Liver (tissue), 9 donors: Measurements from ENCODE around the gene CALB2. TPM values are rescaled to one million over a fixed set of nuclear protein-coding genes. Genes with fewer than 3 reads are reported as not detected.

Experiments used
- DNase-seq: peaks from one replicate; pipeline ENCODE4 v3.0.0-alpha.2; 2017; ENCODE audit warnings: low spot score
- H3K27ac ChIP-seq, 2 donors: one replicate each; pipeline ENCODE4 v1.7.0; 2013; ENCODE audit warnings: inconsistent platforms in 2 of 2, low read length in 2 of 2, control low read depth in 1 of 2, low read depth in 1 of 2, mild to moderate bottlenecking in 1 of 2
- H3K27me3 ChIP-seq, 4 donors: one replicate each; pipeline versions ENCODE4 v1.6.1 to v1.7.0; 2013; ENCODE audit warnings: low read length in 3 of 4, inconsistent platforms in 1 of 4, mild to moderate bottlenecking in 1 of 4, moderate library complexity in 1 of 4; ENCODE audit not compliant: control insufficient read depth in 4 of 4, insufficient read depth in 4 of 4
- H3K36me3 ChIP-seq, 4 donors: one replicate each; pipeline versions ENCODE4 v1.6.1 to v1.7.0; 2013; ENCODE audit warnings: low read length in 3 of 4, mild to moderate bottlenecking in 3 of 4, low read depth in 1 of 4, moderate library complexity in 1 of 4; ENCODE audit not compliant: control insufficient read depth in 4 of 4, insufficient read depth in 3 of 4
- H3K4me1 ChIP-seq, 4 donors: one replicate each; pipeline versions ENCODE4 v1.6.1 to v1.7.0; 2013; ENCODE audit warnings: low read length in 3 of 4, mild to moderate bottlenecking in 3 of 4, moderate library complexity in 1 of 4; ENCODE audit not compliant: control insufficient read depth in 4 of 4, insufficient read depth in 4 of 4
- H3K4me3 ChIP-seq, 3 donors: one replicate each; pipeline versions ENCODE4 v1.6.1 to v1.7.0; 2013; ENCODE audit warnings: low read length in 3 of 3, control low read depth in 1 of 3, low read depth in 1 of 3, mild to moderate bottlenecking in 1 of 3
- H3K9ac ChIP-seq, 2 donors: one replicate each; pipeline ENCODE4 v1.7.0; 2013; ENCODE audit warnings: low read length in 2 of 2, mild to moderate bottlenecking in 2 of 2, moderate library complexity in 2 of 2, control low read depth in 1 of 2, low read depth in 1 of 2
- H3K9me3 ChIP-seq, 4 donors: one replicate each; pipeline versions ENCODE4 v1.6.1 to v1.7.0; 2013; ENCODE audit warnings: low read length in 3 of 4; ENCODE audit not compliant: control insufficient read depth in 4 of 4
- ATF3 ChIP-seq: IDR thresholded peaks from 2 replicates; pipeline ENCODE4 v1.6.1; 2016; ENCODE audit warnings: antibody characterized with exemption
- CTCF ChIP-seq: fragments of 150-350 bp; IDR thresholded peaks from 2 replicates; pipeline ENCODE4 v1.5.1; 2017; ENCODE audit warnings: improper control_type of control experiment, low read depth, low read length; ENCODE audit not compliant: missing input control
- EGR1 ChIP-seq, 2 donors: IDR thresholded peaks; 2 replicates each; pipeline ENCODE4 v1.6.1; 2016 to 2018; ENCODE audit warnings: antibody characterized with exemption in 2 of 2, low read depth in 2 of 2
- FOXA1 ChIP-seq: IDR thresholded peaks from 2 replicates; pipeline ENCODE4 v1.6.1; 2016; ENCODE audit warnings: antibody characterized with exemption
- FOXA2 ChIP-seq: IDR thresholded peaks from 2 replicates; pipeline ENCODE4 v1.6.1; 2016; ENCODE audit warnings: antibody characterized with exemption
- GABPA ChIP-seq, 2 donors: IDR thresholded peaks in 1 of 2; conservative IDR thresholded peaks in 1 of 2; 2 replicates each; pipeline ENCODE4 v1.6.1; 2016; ENCODE audit warnings: antibody characterized with exemption in 2 of 2, mild to moderate bottlenecking in 1 of 2, moderate library complexity in 1 of 2
- HNF4A ChIP-seq, 2 donors: conservative IDR thresholded peaks; 2 replicates each; pipeline ENCODE4 v1.6.1; 2016; ENCODE audit warnings: antibody characterized with exemption in 2 of 2, mild to moderate bottlenecking in 2 of 2
- HNF4G ChIP-seq: IDR thresholded peaks from 2 replicates; pipeline ENCODE4 v1.6.1; 2016; ENCODE audit warnings: antibody characterized with exemption
- JUND ChIP-seq, 2 donors: IDR thresholded peaks; 2 replicates each; pipeline ENCODE4 v1.6.1; 2016; ENCODE audit warnings: antibody characterized with exemption in 2 of 2
- NR2F2 ChIP-seq: IDR thresholded peaks from 2 replicates; pipeline ENCODE4 v1.6.1; 2016; ENCODE audit warnings: antibody characterized with exemption
- RXRA ChIP-seq, 2 donors: IDR thresholded peaks; 2 replicates each; pipeline ENCODE4 v1.6.1; 2017 to 2018; ENCODE audit warnings: antibody characterized with exemption in 2 of 2, mild to moderate bottlenecking in 1 of 2
- SP1 ChIP-seq: IDR thresholded peaks from 2 replicates; pipeline ENCODE4 v1.6.1; 2018; ENCODE audit warnings: antibody characterized with exemption, mild to moderate bottlenecking
- TAF1 ChIP-seq: conservative IDR thresholded peaks from 2 replicates; pipeline ENCODE4 v1.6.1; 2016; ENCODE audit warnings: antibody characterized with exemption, mild to moderate bottlenecking
- YY1 ChIP-seq: IDR thresholded peaks from 2 replicates; pipeline ENCODE4 v1.6.1; 2016; ENCODE audit warnings: antibody characterized with exemption, mild to moderate bottlenecking
- WGBS: extraction: QIAGEN DNeasy Blood & Tissue Kit; methylation state at CpG from one replicate; pipeline ENCODE4 v1.1.7; 2013; 5-methylcytosine and 5-hydroxymethylcytosine counted together
- polyA plus RNA-seq, 2 donors: library from polyadenylated mRNA; stranded (reverse) in 1 of 2; unstranded in 1 of 2; fragments of 200-250 nt in 1 of 2; fragments of >200 nt in 1 of 2; fragmentation: Nextera tagmentation in 1 of 2; extraction: Ambion mirVana in 1 of 2; gene quantifications; one replicate each; pipeline versions ENCODE4 v1.2.1 to v1.2.3, GENCODE V29; 2013 to 2015
- total RNA-seq, 2 donors: library from RNA; depleted of rRNA; stranded (reverse); fragments of >200 nt; gene quantifications; one replicate each; pipeline ENCODE4 v1.2.3, GENCODE V29; 2014
- TF ChIP-seq, protein P1 (sequence below): IDR thresholded peaks from 2 replicates; pipeline ENCODE4 v1.6.1; 2016; ENCODE audit warnings: antibody characterized with exemption
- TF ChIP-seq, protein P2 (sequence below): IDR thresholded peaks from 2 replicates; pipeline ENCODE4 v1.6.1; 2016; ENCODE audit warnings: antibody characterized with exemption, mild to moderate bottlenecking
- TF ChIP-seq, protein P3 (sequence below): IDR thresholded peaks from 2 replicates; pipeline ENCODE4 v1.6.1; 2016; ENCODE audit warnings: antibody characterized with exemption
- donor health status: healthy.
- donor health status: healthy.
- donor health status: healthy.
- donor health status: healthy.
- donor health status: healthy.

CALB2 gene
- total and polyA plus RNA-seq, 4 donors, result not detected

DNA sequence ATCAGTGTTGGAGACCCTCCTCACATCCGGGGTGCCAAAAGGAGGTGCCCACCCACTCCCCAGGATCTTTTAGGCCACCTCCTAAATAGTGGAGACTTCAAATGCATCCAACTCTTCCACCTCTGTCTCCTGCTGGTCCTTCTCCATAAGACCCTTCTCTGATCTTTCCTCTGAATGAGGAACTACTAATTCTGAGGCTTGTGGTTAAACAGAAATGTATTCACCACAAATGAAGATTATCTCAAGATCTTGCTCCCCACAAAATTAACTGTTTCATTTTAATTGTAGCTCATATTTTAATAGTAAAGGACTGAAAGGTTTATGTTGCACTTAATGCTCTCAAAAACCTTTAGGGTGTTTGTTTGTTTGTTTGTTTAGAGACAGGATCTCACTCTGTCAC is 49.2 kb downstream of the CALB2 start:
- WGBS, result 63% methylated on average over 1 of the region's 1 CpG
- H3K36me3 ChIP-seq, result no peaks in the 10 kb centered on the region
- no peak overlapping the region for H3K9ac ChIP-seq
- no peaks in the 10 kb centered on the region for H3K27me3 ChIP-seq
- H3K9me3 ChIP-seq, result peaks cover 0 to 3% (median 1%) of the 10 kb centered on the region in 4 donors
- no peak for DNase-seq
- TF ChIP-seq GABPA (IDR thresholded peaks at IDR 0.05 in 1 of 2, conservative IDR thresholded peaks at IDR 0.05 in 1 of 2) (no peak), YY1 (no peak), SP1 (no peak), FOXA2 (no peak), RXRA (IDR thresholded peaks at IDR 0.05) (no peak), ATF3 (no peak), FOXA1 (no peak), EGR1 (IDR thresholded peaks at IDR 0.05; ENCODE audit: low read depth in 2 of 2) (no peak), HNF4G (no peak), NR2F2 (no peak), TAF1 (no peak)
- TF ChIP-seq, protein P1, sequence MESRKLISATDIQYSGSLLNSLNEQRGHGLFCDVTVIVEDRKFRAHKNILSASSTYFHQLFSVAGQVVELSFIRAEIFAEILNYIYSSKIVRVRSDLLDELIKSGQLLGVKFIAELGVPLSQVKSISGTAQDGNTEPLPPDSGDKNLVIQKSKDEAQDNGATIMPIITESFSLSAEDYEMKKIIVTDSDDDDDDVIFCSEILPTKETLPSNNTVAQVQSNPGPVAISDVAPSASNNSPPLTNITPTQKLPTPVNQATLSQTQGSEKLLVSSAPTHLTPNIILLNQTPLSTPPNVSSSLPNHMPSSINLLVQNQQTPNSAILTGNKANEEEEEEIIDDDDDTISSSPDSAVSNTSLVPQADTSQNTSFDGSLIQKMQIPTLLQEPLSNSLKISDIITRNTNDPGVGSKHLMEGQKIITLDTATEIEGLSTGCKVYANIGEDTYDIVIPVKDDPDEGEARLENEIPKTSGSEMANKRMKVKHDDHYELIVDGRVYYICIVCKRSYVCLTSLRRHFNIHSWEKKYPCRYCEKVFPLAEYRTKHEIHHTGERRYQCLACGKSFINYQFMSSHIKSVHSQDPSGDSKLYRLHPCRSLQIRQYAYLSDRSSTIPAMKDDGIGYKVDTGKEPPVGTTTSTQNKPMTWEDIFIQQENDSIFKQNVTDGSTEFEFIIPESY, result no peak
- TF ChIP-seq, protein P2, sequence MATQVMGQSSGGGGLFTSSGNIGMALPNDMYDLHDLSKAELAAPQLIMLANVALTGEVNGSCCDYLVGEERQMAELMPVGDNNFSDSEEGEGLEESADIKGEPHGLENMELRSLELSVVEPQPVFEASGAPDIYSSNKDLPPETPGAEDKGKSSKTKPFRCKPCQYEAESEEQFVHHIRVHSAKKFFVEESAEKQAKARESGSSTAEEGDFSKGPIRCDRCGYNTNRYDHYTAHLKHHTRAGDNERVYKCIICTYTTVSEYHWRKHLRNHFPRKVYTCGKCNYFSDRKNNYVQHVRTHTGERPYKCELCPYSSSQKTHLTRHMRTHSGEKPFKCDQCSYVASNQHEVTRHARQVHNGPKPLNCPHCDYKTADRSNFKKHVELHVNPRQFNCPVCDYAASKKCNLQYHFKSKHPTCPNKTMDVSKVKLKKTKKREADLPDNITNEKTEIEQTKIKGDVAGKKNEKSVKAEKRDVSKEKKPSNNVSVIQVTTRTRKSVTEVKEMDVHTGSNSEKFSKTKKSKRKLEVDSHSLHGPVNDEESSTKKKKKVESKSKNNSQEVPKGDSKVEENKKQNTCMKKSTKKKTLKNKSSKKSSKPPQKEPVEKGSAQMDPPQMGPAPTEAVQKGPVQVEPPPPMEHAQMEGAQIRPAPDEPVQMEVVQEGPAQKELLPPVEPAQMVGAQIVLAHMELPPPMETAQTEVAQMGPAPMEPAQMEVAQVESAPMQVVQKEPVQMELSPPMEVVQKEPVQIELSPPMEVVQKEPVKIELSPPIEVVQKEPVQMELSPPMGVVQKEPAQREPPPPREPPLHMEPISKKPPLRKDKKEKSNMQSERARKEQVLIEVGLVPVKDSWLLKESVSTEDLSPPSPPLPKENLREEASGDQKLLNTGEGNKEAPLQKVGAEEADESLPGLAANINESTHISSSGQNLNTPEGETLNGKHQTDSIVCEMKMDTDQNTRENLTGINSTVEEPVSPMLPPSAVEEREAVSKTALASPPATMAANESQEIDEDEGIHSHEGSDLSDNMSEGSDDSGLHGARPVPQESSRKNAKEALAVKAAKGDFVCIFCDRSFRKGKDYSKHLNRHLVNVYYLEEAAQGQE, result no peak
- no peak overlapping the region for H3K4me3 ChIP-seq
- no peak overlapping the region for H3K27ac ChIP-seq
- peaks cover 0 to 3% (median 0%) of the 10 kb centered on the region in 4 donors for H3K4me1 ChIP-seq

- Histone ChIP-seq H3K36me3 (no peaks in the 10 kb centered on the region), H3K4me3 (no peak overlapping the region), H3K27me3 (no peaks in the 10 kb centered on the region), H3K27ac (no peak overlapping the region), H3K9me3 (peaks cover 0 to 3% (median 1%) of the 10 kb centered on the region in 4 donors), H3K4me1 (peaks cover 0 to 3% (median 0%) of the 10 kb centered on the region in 4 donors), H3K9ac (no peak overlapping the region)
- DNase-seq, result no peak
- WGBS, result 25% methylated on average over 3 of the region's 3 CpGs
- TF ChIP-seq ATF3 (no peak), FOXA2 (no peak), GABPA (IDR thresholded peaks at IDR 0.05 in 1 of 2, conservative IDR thresholded peaks at IDR 0.05 in 1 of 2) (no peak), TAF1 (no peak), SP1 (no peak), JUND (IDR thresholded peaks at IDR 0.05) (no peak), EGR1 (IDR thresholded peaks at IDR 0.05; ENCODE audit: low read depth in 2 of 2) (no peak), HNF4G (no peak), HNF4A (conservative IDR thresholded peaks at IDR 0.05) (no peak), CTCF (no peak)
- TF ChIP-seq, protein P3, sequence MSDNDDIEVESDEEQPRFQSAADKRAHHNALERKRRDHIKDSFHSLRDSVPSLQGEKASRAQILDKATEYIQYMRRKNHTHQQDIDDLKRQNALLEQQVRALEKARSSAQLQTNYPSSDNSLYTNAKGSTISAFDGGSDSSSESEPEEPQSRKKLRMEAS, result no peak
Observed at GRCh38 chr16:71408536-71408935, 50.0 kb downstream of the CALB2 start.
